ENCODE measurements around the gene OTULINL. TPM values are rescaled to one million over a fixed set of nuclear protein-coding genes. Genes with fewer than 3 reads are reported as not detected.

Gene OTULINL
- total and polyA plus RNA-seq, 2 of the 8 experiments (the other 6 are each of a cell fraction or from before 2014, with no cell fraction given): 3.1 to 8.3 TPM

DNA sequence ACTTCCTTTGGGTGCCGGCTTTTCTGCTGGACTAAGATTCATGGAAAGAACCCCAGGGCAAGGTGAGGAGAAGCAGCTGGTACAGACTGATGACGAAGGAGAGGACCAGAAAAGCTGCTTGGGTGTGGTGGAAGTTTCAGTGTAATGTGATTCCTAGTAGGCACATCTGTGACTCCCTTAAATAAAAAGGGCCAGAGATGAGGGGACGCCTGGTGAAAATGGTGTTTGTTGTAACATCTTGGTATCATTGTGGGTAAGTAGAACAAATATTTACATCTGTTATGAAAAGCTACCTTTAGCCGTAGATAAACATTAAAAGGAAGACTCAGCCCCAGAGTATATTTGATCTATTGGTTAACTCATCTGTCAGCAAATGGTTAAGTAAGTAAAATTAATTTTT, 33.8 kb downstream of the OTULINL start:
- Histone ChIP-seq H2BK20ac (ENCODE audit: low read length) (no peak overlapping the region), H2AFZ (ENCODE audit: low read length) (no peak overlapping the region), H3K27ac (ENCODE audit: low read depth, low read length) (no peak overlapping the region), H4K91ac (replicated peaks; ENCODE audit: insufficient read length, low read length) (no peak overlapping the region), H3K4me2 (ENCODE audit: insufficient read depth in 1 of 2, low read depth in 2 of 2, low read length in 2 of 2) (no peak overlapping the region), H3K4ac (replicated peaks; ENCODE audit: insufficient read length, low read depth, low read length) (no peak overlapping the region), H2BK12ac (ENCODE audit: low read depth, low read length) (no peak overlapping the region), H3K4me1 (replicated peaks in 1 of 4; ENCODE audit: control insufficient read depth in 3 of 4, insufficient read depth in 4 of 4, low read length in 3 of 4) (no peaks in the 10 kb centered on the region), H3K9ac (replicated peaks in 1 of 4; ENCODE audit: extremely low read depth in 1 of 4, low read depth in 3 of 4, low read length in 3 of 4) (no peak overlapping the region), H3K27me3 (replicated peaks in 1 of 4; ENCODE audit: control insufficient read depth in 3 of 4, extremely low read depth in 1 of 4, insufficient read depth in 3 of 4, low read length in 3 of 4) (no peaks in the 10 kb centered on the region), H3K14ac (ENCODE audit: insufficient read length) (no peak overlapping the region), H4K5ac (ENCODE audit: insufficient read length, low read depth, low read length) (no peak overlapping the region), H3K79me2 (ENCODE audit: control insufficient read depth in 1 of 2, insufficient read depth in 2 of 2, low read length in 2 of 2) (no peaks in the 10 kb centered on the region), H2BK15ac (ENCODE audit: low read length) (no peak overlapping the region), H2AK5ac (ENCODE audit: low read depth, low read length) (no peak overlapping the region), H3K9me3 (ENCODE audit: insufficient read depth in 2 of 2, low read depth in 1 of 2, low read length in 1 of 2) (no peaks in the 10 kb centered on the region), H2BK120ac (replicated peaks; ENCODE audit: low read depth, low read length) (no peak overlapping the region), H4K20me1 (replicated peaks in 1 of 2; ENCODE audit: control insufficient read depth in 1 of 2, insufficient read depth in 2 of 2, low read length in 2 of 2) (no peaks in the 10 kb centered on the region), H3K23ac (ENCODE audit: insufficient read length) (no peak overlapping the region), H3K56ac (replicated peaks; ENCODE audit: insufficient read length, low read depth, low read length) (no peak overlapping the region), H3K36me3 (ENCODE audit: control insufficient read depth in 2 of 4, insufficient read depth in 4 of 4, low read length in 3 of 4) (no peaks in the 10 kb centered on the region; a peak in 1 of 8 replicates), H3K18ac (ENCODE audit: extremely low read depth, low read length) (no peak overlapping the region), H3K4me3 (ENCODE audit: extremely low read depth in 1 of 4, insufficient read depth in 2 of 4, low read depth in 3 of 4, low read length in 4 of 4) (no peak overlapping the region), H3K23me2 (ENCODE audit: low read depth, low read length) (no peaks in the 10 kb centered on the region), H3K79me1 (ENCODE audit: low read depth, low read length) (no peaks in the 10 kb centered on the region), H4K8ac (ENCODE audit: extremely low read depth, insufficient read depth, low read length) (no peak overlapping the region), H2BK5ac (ENCODE audit: low read depth, low read length) (no peak overlapping the region)
- TF ChIP-seq YY1 (IDR thresholded peaks at IDR 0.05; ENCODE audit: low read depth, low read length) (no peak), RNF2 (IDR thresholded peaks at IDR 0.05; ENCODE audit: borderline replicate concordance, low read depth, low read length, missing control alignments, poor library complexity, severe bottlenecking) (no peak)
- POLR2A ChIA-PET (ENCODE audit: partially characterized antibody): no interaction called here
- FAIRE-seq (no peak), DNase-seq (ENCODE audit: low read depth in 1 of 2, low spot score in 2 of 2) (no peak)
- CTCF ChIA-PET (ENCODE audit: partially characterized antibody): interaction anchor here (1.5 kb wide), 1 partner anchor 38 kb away, joined by 5 read pairs; no protein-coding TSS in a partner anchor
- WGBS, 2 experiments (ENCODE audit: extremely low coverage in 1 of 2, insufficient coverage in 1 of 2, insufficient read length in 1 of 2, insufficient replicate concordance in 2 of 2, low coverage in 1 of 2, low lambda C conversion rate in 2 of 2, missing lambda C conversion rate in 1 of 2): 89% methylated on average over 4 of the region's 4 CpGs; no CpG with 5 or more reads in 1 of the 2 experiments

Measured in H1 (cell line).